ENCODE data around the gene SV2A. TPM values are rescaled to one million over a fixed set of nuclear protein-coding genes. Genes with fewer than 3 reads are reported as not detected.

SV2A gene
- total RNA-seq, 2 donors from 2014 or later, result 25.6 to 26.2 TPM

DNA sequence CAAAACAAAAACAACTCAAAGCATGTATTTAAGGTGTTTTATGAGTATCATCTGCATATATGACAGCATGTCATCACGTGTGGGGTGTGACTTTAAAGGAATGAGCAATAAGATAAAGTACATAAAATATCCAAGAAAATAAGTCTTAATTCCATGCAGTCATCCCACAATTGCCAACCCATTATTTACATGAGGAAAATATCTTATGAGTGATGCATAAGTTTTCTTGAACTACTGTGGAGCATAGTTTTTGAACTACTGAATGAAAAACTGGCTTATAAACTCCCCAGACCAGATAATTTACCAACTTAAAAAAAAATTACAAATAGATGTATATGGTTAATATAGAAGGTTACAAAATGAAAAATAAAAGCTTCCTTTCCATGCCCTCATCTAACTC, 48.8 kb upstream of the SV2A start:
- no peak overlapping the region for H3K27ac Mint-ChIP-seq
- no peak overlapping the region for H3K4me3 ChIP-seq (ENCODE audit: low read length)
- peaks cover 59% of the 10 kb centered on the region for H3K36me3 Mint-ChIP-seq (ENCODE audit: low read depth)
- DNase-seq, result no peak
- no peak overlapping the region for H3K4me3 Mint-ChIP-seq
- no peak overlapping the region for H3K9ac ChIP-seq (ENCODE audit: extremely low read depth, low read length, poor library complexity, severe bottlenecking)
- H3K9me3 Mint-ChIP-seq, result no peaks in the 10 kb centered on the region
- no peaks in the 10 kb centered on the region for H3K4me1 ChIP-seq (ENCODE audit: control insufficient read depth, insufficient read depth, low read length)
- no peaks in the 10 kb centered on the region for H3K27me3 ChIP-seq (ENCODE audit: control insufficient read depth, insufficient read depth, low read length, poor library complexity, severe bottlenecking)
- no peaks in the 10 kb centered on the region for H3K27me3 Mint-ChIP-seq (ENCODE audit: insufficient read depth)
- TF ChIP-seq, protein P1, sequence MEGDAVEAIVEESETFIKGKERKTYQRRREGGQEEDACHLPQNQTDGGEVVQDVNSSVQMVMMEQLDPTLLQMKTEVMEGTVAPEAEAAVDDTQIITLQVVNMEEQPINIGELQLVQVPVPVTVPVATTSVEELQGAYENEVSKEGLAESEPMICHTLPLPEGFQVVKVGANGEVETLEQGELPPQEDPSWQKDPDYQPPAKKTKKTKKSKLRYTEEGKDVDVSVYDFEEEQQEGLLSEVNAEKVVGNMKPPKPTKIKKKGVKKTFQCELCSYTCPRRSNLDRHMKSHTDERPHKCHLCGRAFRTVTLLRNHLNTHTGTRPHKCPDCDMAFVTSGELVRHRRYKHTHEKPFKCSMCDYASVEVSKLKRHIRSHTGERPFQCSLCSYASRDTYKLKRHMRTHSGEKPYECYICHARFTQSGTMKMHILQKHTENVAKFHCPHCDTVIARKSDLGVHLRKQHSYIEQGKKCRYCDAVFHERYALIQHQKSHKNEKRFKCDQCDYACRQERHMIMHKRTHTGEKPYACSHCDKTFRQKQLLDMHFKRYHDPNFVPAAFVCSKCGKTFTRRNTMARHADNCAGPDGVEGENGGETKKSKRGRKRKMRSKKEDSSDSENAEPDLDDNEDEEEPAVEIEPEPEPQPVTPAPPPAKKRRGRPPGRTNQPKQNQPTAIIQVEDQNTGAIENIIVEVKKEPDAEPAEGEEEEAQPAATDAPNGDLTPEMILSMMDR (conservative IDR thresholded peaks at IDR 0.05), result no peak
- WGBS, 2 experiments (ENCODE audit: insufficient coverage in 1 of 2, insufficient read length in 1 of 2), result 80% methylated on average over 1 of the region's 1 CpG; no CpG with 5 or more reads in 1 of the 2 experiments
- H3K4me1 Mint-ChIP-seq, result no peaks in the 10 kb centered on the region
- H3K27ac ChIP-seq (ENCODE audit: low read depth, low read length), result no peak overlapping the region
- no peaks in the 10 kb centered on the region for H3K9me3 ChIP-seq (ENCODE audit: control insufficient read depth, low read length)
- peaks cover 71% of the 10 kb centered on the region for H3K36me3 ChIP-seq (ENCODE audit: control insufficient read depth, insufficient read depth, low read length)

GRCh38 chr1:149965440-149965839, 47.8 kb upstream of the SV2A start:
- TF ChIP-seq, protein P1 (conservative IDR thresholded peaks at IDR 0.05), result no peak
- Mint-ChIP-seq H3K36me3 (ENCODE audit: low read depth) (peaks cover 59% of the 10 kb centered on the region), H3K4me3 (no peak overlapping the region), H3K27me3 (ENCODE audit: insufficient read depth) (no peaks in the 10 kb centered on the region), H3K4me1 (no peaks in the 10 kb centered on the region), H3K27ac (no peak overlapping the region), H3K9me3 (no peaks in the 10 kb centered on the region)
- Histone ChIP-seq H3K27ac (ENCODE audit: low read depth, low read length) (no peak overlapping the region), H3K9ac (ENCODE audit: extremely low read depth, low read length, poor library complexity, severe bottlenecking) (no peak overlapping the region), H3K36me3 (ENCODE audit: control insufficient read depth, insufficient read depth, low read length) (peaks cover 70% of the 10 kb centered on the region), H3K4me3 (ENCODE audit: low read length) (no peak overlapping the region), H3K4me1 (ENCODE audit: control insufficient read depth, insufficient read depth, low read length) (no peaks in the 10 kb centered on the region), H3K27me3 (ENCODE audit: control insufficient read depth, insufficient read depth, low read length, poor library complexity, severe bottlenecking) (no peaks in the 10 kb centered on the region), H3K9me3 (ENCODE audit: control insufficient read depth, low read length) (no peaks in the 10 kb centered on the region)
- no peak for DNase-seq
- WGBS, 2 experiments (ENCODE audit: insufficient coverage in 1 of 2, insufficient read length in 1 of 2), result 94 to 97% methylated on average over 3 of the region's 3 CpGs

DNA sequence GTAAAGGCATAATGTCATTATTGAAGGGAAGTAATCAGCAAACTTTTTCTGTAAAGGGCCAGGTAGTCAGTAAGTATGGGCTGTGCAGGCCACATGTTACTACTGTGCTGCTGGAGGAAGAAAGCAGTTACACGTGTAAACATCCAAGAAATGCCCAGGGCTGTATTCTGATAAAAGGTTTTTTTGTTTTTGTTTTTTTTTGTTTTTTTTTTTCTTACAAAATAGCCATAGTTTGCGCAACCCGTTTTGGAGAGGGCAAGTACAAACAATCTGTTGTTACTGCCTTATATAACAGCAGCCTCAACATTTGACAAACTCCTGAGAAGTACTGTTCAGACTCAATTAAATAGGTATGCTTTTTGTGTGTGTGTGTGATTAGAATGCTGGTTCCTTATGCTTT, 45.7 kb upstream of the SV2A start:
- no peaks in the 10 kb centered on the region for H3K4me1 Mint-ChIP-seq
- no peak overlapping the region for H3K27ac Mint-ChIP-seq
- H3K36me3 ChIP-seq (ENCODE audit: control insufficient read depth, insufficient read depth, low read length), result peaks cover 72% of the 10 kb centered on the region
- H3K9ac ChIP-seq (ENCODE audit: extremely low read depth, low read length, poor library complexity, severe bottlenecking), result no peak overlapping the region
- H3K9me3 ChIP-seq (ENCODE audit: control insufficient read depth, low read length), result peaks cover 17% of the 10 kb centered on the region
- no peak overlapping the region for H3K27ac ChIP-seq (ENCODE audit: low read depth, low read length)
- no peaks in the 10 kb centered on the region for H3K27me3 Mint-ChIP-seq (ENCODE audit: insufficient read depth)
- peaks cover 74% of the 10 kb centered on the region for H3K36me3 Mint-ChIP-seq (ENCODE audit: low read depth)
- H3K4me3 Mint-ChIP-seq, result no peak overlapping the region
- TF ChIP-seq, protein P1 (conservative IDR thresholded peaks at IDR 0.05), result no peak
- no peak for DNase-seq
- no peaks in the 10 kb centered on the region for H3K27me3 ChIP-seq (ENCODE audit: control insufficient read depth, insufficient read depth, low read length, poor library complexity, severe bottlenecking)
- H3K4me3 ChIP-seq (ENCODE audit: low read length), result no peak overlapping the region
- H3K9me3 Mint-ChIP-seq, result peaks cover 16% of the 10 kb centered on the region
- H3K4me1 ChIP-seq (ENCODE audit: control insufficient read depth, insufficient read depth, low read length), result no peaks in the 10 kb centered on the region
- WGBS, 2 experiments (ENCODE audit: insufficient coverage in 1 of 2, insufficient read length in 1 of 2), result 97 to 100% methylated on average over 2 to 3 of the region's 3 CpGs
